ENCODE results near the gene SCIMP. TPM values are rescaled to one million over a fixed set of nuclear protein-coding genes. Genes with fewer than 3 reads are reported as not detected.
A peak's percentile ranks its signal among the peaks of the same experiment; 100 is the strongest.
"Not testable (repeated sequence)": the region's sequence is repeated elsewhere in the genome, so short reads cannot be mapped to it uniquely, and the experiment has no call there.

SCIMP gene
- total RNA-seq, 1 experiment from 2014 or later = not detected

- DNase-seq (ENCODE audit: low read depth in 1 of 2, low spot score in 2 of 2) = no peak
- no peaks in the 10 kb centered on the region for H3K9me3 ChIP-seq (replicated peaks)
- H3K36me3 ChIP-seq = no peaks in the 10 kb centered on the region
- no peak overlapping the region for H3K27ac ChIP-seq
- H3K4me3 ChIP-seq = no peak overlapping the region
- H3K4me1 ChIP-seq (replicated peaks) = no peaks in the 10 kb centered on the region
- no peaks in the 10 kb centered on the region for H3K27me3 ChIP-seq (replicated peaks)
Measured at GRCh38 chr17:5254903-5255521, 20.4 kb upstream of the SCIMP start.

GRCh38 chr17:5254414-5254813, 19.8 kb upstream of the SCIMP start:
- no peaks in the 10 kb centered on the region for H3K36me3 ChIP-seq
- H3K27ac ChIP-seq = no peak overlapping the region
- H3K27me3 ChIP-seq (replicated peaks) = no peaks in the 10 kb centered on the region
- no peaks in the 10 kb centered on the region for H3K4me1 ChIP-seq (replicated peaks)
- no peaks in the 10 kb centered on the region for H3K9me3 ChIP-seq (replicated peaks)
- H3K4me3 ChIP-seq = no peak overlapping the region
- no peak for DNase-seq (ENCODE audit: low read depth in 1 of 2, low spot score in 2 of 2)

- Histone ChIP-seq H3K9me3 (replicated peaks) (no peaks in the 10 kb centered on the region), H3K4me3 (no peak overlapping the region), H3K36me3 (no peaks in the 10 kb centered on the region), H3K27ac (no peak overlapping the region), H3K4me1 (replicated peaks) (no peaks in the 10 kb centered on the region), H3K27me3 (replicated peaks) (no peaks in the 10 kb centered on the region)
- DNase-seq (ENCODE audit: low read depth in 1 of 2, low spot score in 2 of 2) = peak; percentile 40 to 46
Measured at GRCh38 chr17:5249615-5250014, 15.0 kb upstream of the SCIMP start.

- H3K27me3 ChIP-seq (replicated peaks) = no peaks in the 10 kb centered on the region
- H3K4me3 ChIP-seq = no peak overlapping the region
- no peaks in the 10 kb centered on the region for H3K36me3 ChIP-seq
- DNase-seq (ENCODE audit: low read depth in 1 of 2, low spot score in 2 of 2) = no peak
- H3K9me3 ChIP-seq (replicated peaks) = no peaks in the 10 kb centered on the region
- no peak overlapping the region for H3K27ac ChIP-seq
- no peaks in the 10 kb centered on the region for H3K4me1 ChIP-seq (replicated peaks)
Measured at GRCh38 chr17:5248821-5249479, 14.3 kb upstream of the SCIMP start.

GRCh38 chr17:5247621-5248020, 13.0 kb upstream of the SCIMP start:
- H3K4me1 ChIP-seq (replicated peaks) = no peaks in the 10 kb centered on the region
- H3K4me3 ChIP-seq = no peak overlapping the region
- DNase-seq (ENCODE audit: low read depth in 1 of 2, low spot score in 2 of 2) = no peak

GRCh38 chr17:5241861-5242671, 7.4 kb upstream of the SCIMP start:
- H3K9me3 ChIP-seq (replicated peaks) = no peaks in the 10 kb centered on the region
- H3K27me3 ChIP-seq (replicated peaks) = no peaks in the 10 kb centered on the region
- DNase-seq (ENCODE audit: low read depth in 1 of 2, low spot score in 2 of 2) = no peak
- H3K4me1 ChIP-seq (replicated peaks) = no peaks in the 10 kb centered on the region
- no peaks in the 10 kb centered on the region for H3K36me3 ChIP-seq
- H3K27ac ChIP-seq = no peak overlapping the region
- no peak overlapping the region for H3K4me3 ChIP-seq

More at GRCh38 chr17:5247621-5248020, 13.0 kb upstream of the SCIMP start:
- H3K9me3 ChIP-seq (replicated peaks) = no peaks in the 10 kb centered on the region
- H3K27ac ChIP-seq = no peak overlapping the region
- H3K27me3 ChIP-seq (replicated peaks) = no peaks in the 10 kb centered on the region
- no peaks in the 10 kb centered on the region for H3K36me3 ChIP-seq

GRCh38 chr17:5239769-5240168, 5.1 kb upstream of the SCIMP start:
- H3K36me3 ChIP-seq; H3K9me3 ChIP-seq (replicated peaks); H3K27ac ChIP-seq; DNase-seq (ENCODE audit: low read depth in 1 of 2, low spot score in 2 of 2); H3K4me1 ChIP-seq (replicated peaks); H3K27me3 ChIP-seq (replicated peaks); H3K4me3 ChIP-seq: not testable (repeated sequence)

GRCh38 chr17:5238333-5238732, 3.7 kb upstream of the SCIMP start:
- no peaks in the 10 kb centered on the region for H3K36me3 ChIP-seq
- no peaks in the 10 kb centered on the region for H3K27me3 ChIP-seq (replicated peaks)
- no peak overlapping the region for H3K27ac ChIP-seq
- no peak overlapping the region for H3K4me3 ChIP-seq
- DNase-seq (ENCODE audit: low read depth in 1 of 2, low spot score in 2 of 2) = no peak
- no peaks in the 10 kb centered on the region for H3K9me3 ChIP-seq (replicated peaks)
- no peaks in the 10 kb centered on the region for H3K4me1 ChIP-seq (replicated peaks)

- no peaks in the 10 kb centered on the region for H3K9me3 ChIP-seq (replicated peaks)
- DNase-seq (ENCODE audit: low read depth in 1 of 2, low spot score in 2 of 2) = peak; percentile 25 to 49
- no peaks in the 10 kb centered on the region for H3K27me3 ChIP-seq (replicated peaks)
- H3K4me1 ChIP-seq (replicated peaks) = no peaks in the 10 kb centered on the region
- no peaks in the 10 kb centered on the region for H3K36me3 ChIP-seq
- no peak overlapping the region for H3K4me3 ChIP-seq
- H3K27ac ChIP-seq = no peak overlapping the region
Measured at GRCh38 chr17:5237541-5238016, 2.9 kb upstream of the SCIMP start.

GRCh38 chr17:5236938-5237540, 2.4 kb upstream of the SCIMP start:
- no peaks in the 10 kb centered on the region for H3K36me3 ChIP-seq
- no peak overlapping the region for H3K4me3 ChIP-seq

GRCh38 chr17:5233492-5233891, 1.2 kb downstream of the SCIMP start:
- H3K4me1 ChIP-seq (replicated peaks); H3K9me3 ChIP-seq (replicated peaks); H3K36me3 ChIP-seq; H3K27me3 ChIP-seq (replicated peaks); H3K4me3 ChIP-seq; DNase-seq (ENCODE audit: low read depth in 1 of 2, low spot score in 2 of 2); H3K27ac ChIP-seq: not testable (repeated sequence)

More at GRCh38 chr17:5236938-5237540, 2.4 kb upstream of the SCIMP start:
- DNase-seq (ENCODE audit: low read depth in 1 of 2, low spot score in 2 of 2) = no peak
- no peaks in the 10 kb centered on the region for H3K27me3 ChIP-seq (replicated peaks)
- H3K27ac ChIP-seq = no peak overlapping the region
- no peaks in the 10 kb centered on the region for H3K4me1 ChIP-seq (replicated peaks)
- no peaks in the 10 kb centered on the region for H3K9me3 ChIP-seq (replicated peaks)

GRCh38 chr17:5226940-5227878, 7.5 kb downstream of the SCIMP start:
- H3K27me3 ChIP-seq (replicated peaks) = no peaks in the 10 kb centered on the region
- H3K4me3 ChIP-seq = no peak overlapping the region
- no peaks in the 10 kb centered on the region for H3K4me1 ChIP-seq (replicated peaks)
- H3K36me3 ChIP-seq = no peaks in the 10 kb centered on the region
- H3K27ac ChIP-seq = no peak overlapping the region
- no peaks in the 10 kb centered on the region for H3K9me3 ChIP-seq (replicated peaks)
- DNase-seq (ENCODE audit: low read depth in 1 of 2, low spot score in 2 of 2) = no peak
